HG02970 (cell line): ENCODE data around the gene AMH.
A peak's percentile ranks its signal among the peaks of the same experiment; 100 is the strongest.

Source experiments
- ATAC-seq: cut with Tn5 transposase; IDR thresholded peaks from one replicate; pipeline ENCODE4 v1.9.1; 2021; ENCODE audit warnings: mild to moderate bottlenecking, moderate library complexity, moderate number of reproducible peaks; ENCODE audit not compliant: unreplicated experiment, low FRiP score

AMH gene

GRCh38 chr19:2266183-2266993 is 17.3 kb downstream of the AMH start:
- no peak for ATAC-seq

GRCh38 chr19:2268480-2268830 is 19.3 kb downstream of the AMH start:
- ATAC-seq: no peak

- ATAC-seq: no peak
These were observed 19.7 kb downstream of the AMH start for GRCh38 chr19:2268861-2269243.

- peak; percentile 58 for ATAC-seq
These were observed 20.4 kb downstream of the AMH start for GRCh38 chr19:2269244-2270156.

GRCh38 chr19:2270157-2270422 is 21.0 kb downstream of the AMH start:
- ATAC-seq: no peak

GRCh38 chr19:2270423-2271233 is 21.5 kb downstream of the AMH start:
- no peak for ATAC-seq

GRCh38 chr19:2271234-2272103 is 22.3 kb downstream of the AMH start:
- no peak for ATAC-seq

GRCh38 chr19:2273356-2274184 is 24.4 kb downstream of the AMH start:
- ATAC-seq: no peak

- ATAC-seq: no peak
These were observed 25.1 kb downstream of the AMH start for GRCh38 chr19:2274185-2274711.

GRCh38 chr19:2274931-2275535 is 25.9 kb downstream of the AMH start:
- ATAC-seq: no peak

GRCh38 chr19:2275588-2276428 is 26.7 kb downstream of the AMH start:
- no peak for ATAC-seq

GRCh38 chr19:2276429-2276986 is 27.4 kb downstream of the AMH start:
- ATAC-seq: no peak

- no peak for ATAC-seq
These were observed 28.0 kb downstream of the AMH start for GRCh38 chr19:2277138-2277537.

GRCh38 chr19:2278459-2279158 is 29.5 kb downstream of the AMH start:
- no peak for ATAC-seq

GRCh38 chr19:2280633-2281264 is 31.6 kb downstream of the AMH start:
- no peak for ATAC-seq
